K562 (cell line): ENCODE results near the gene SMC1A. TPM values are rescaled to one million over a fixed set of nuclear protein-coding genes. Genes with fewer than 3 reads are reported as not detected.

Experiments
- ELF4 ChIP-seq: fragments of 450-650 bp; formaldehyde crosslinking; IDR thresholded peaks from 2 replicates; pipeline ENCODE4 v1.4.0; 2022; ENCODE audit warnings: missing genetic modification characterization
- FOSL1 ChIP-seq: fragments of 200-800 bp; sonication (Bioruptor generic); conservative IDR thresholded peaks from 2 replicates; pipeline ENCODE4 v1.6.1; 2016; ENCODE audit warnings: missing genetic modification characterization, missing compliant biosample characterization
- HCFC1 ChIP-seq: IDR thresholded peaks from 2 replicates; pipeline ENCODE4 v1.6.1; 2012; ENCODE audit warnings: low read depth, low read length, improper control_type of control experiment
- HNRNPLL ChIP-seq: fragments of 200-400 bp; formaldehyde crosslinking; IDR thresholded peaks from 2 replicates; pipeline ENCODE4 v1.6.1; 2017; ENCODE audit warnings: low read length, low read depth, mild to moderate bottlenecking; ENCODE audit not compliant: poor library complexity, severe bottlenecking
- JUNB ChIP-seq: fragments of 450-650 bp; formaldehyde crosslinking; conservative IDR thresholded peaks from 2 replicates; pipeline ENCODE4 v1.4.0; 2020; ENCODE audit warnings: mild to moderate bottlenecking
- MCM2 ChIP-seq: fragments of 450-650 bp; IDR thresholded peaks from 2 replicates; pipeline ENCODE4 v1.6.1; 2017; ENCODE audit warnings: low read depth, mild to moderate bottlenecking
- RBBP5 ChIP-seq: fragments of 200-600 bp; sonication (generic); IDR thresholded peaks from 2 replicates; pipeline ENCODE4 v1.6.1; 2012; ENCODE audit warnings: borderline replicate concordance, mild to moderate bottlenecking, low read length, control low read depth, inconsistent platforms; ENCODE audit not compliant: insufficient read depth, poor library complexity, severe bottlenecking
- RNF2 ChIP-seq: sonication (generic); IDR thresholded peaks from 2 replicates; pipeline ENCODE4 v1.6.1; 2016
- STAT5A ChIP-seq: IDR thresholded peaks from 2 replicates; pipeline ENCODE4 v1.6.1; 2012; ENCODE audit warnings: low read length, inconsistent platforms, borderline replicate concordance
- TARDBP ChIP-seq: fragments of 450-650 bp; IDR thresholded peaks from 2 replicates; pipeline ENCODE4 v1.6.1; 2016
- U2AF1 ChIP-seq: fragments of 200-400 bp; formaldehyde crosslinking; optimal IDR thresholded peaks from 2 replicates; pipeline ENCODE3; 2017; ENCODE audit warnings: mild to moderate bottlenecking, low read depth, low read length, moderate library complexity
- YY1 ChIP-seq, 3 experiments: IDR thresholded peaks; 2 replicates each; pipeline ENCODE4 v1.6.1; 2011; ENCODE audit warnings: low read length in 2 of 3, mild to moderate bottlenecking in 2 of 3, moderate library complexity in 2 of 3, borderline replicate concordance in 1 of 3, control low read depth in 1 of 3, low read depth in 1 of 3; ENCODE audit not compliant: insufficient read depth in 3 of 3, insufficient replicate concordance in 2 of 3, control insufficient read depth in 1 of 3, insufficient read length in 1 of 3; ENCODE audit errors: extremely low read depth in 1 of 3
- ZKSCAN1 ChIP-seq: fragments of 150-350 bp; IDR thresholded peaks from 2 replicates; pipeline ENCODE4 v1.6.1; 2016; ENCODE audit warnings: low read depth, low read length
- ZNF57 ChIP-seq: fragments of 450-650 bp; formaldehyde crosslinking; IDR thresholded peaks from 2 replicates; pipeline ENCODE4 v1.4.0; 2020; ENCODE audit warnings: mild to moderate bottlenecking, moderate library complexity
- ZNF589 ChIP-seq: fragments of 200-800 bp; sonication (Bioruptor generic); IDR thresholded peaks from 2 replicates; pipeline ENCODE4 v1.6.1; 2016; ENCODE audit warnings: low read depth, missing genetic modification characterization, missing compliant biosample characterization
- ZNF668 ChIP-seq: fragments of 250-450 bp; sonication (Bioruptor Pico); IDR thresholded peaks from 2 replicates; pipeline ENCODE4 v1.8.0; 2022; ENCODE audit warnings: mild to moderate bottlenecking, inconsistent platforms
- polyA plus RNA-seq, 8 experiments: library from polyadenylated mRNA; depleted of rRNA in 4 of 8; stranded (reverse) in 5 of 8; unstranded in 3 of 8; fragments of >200 nt; fragmentation: Nextera tagmentation in 2 of 8; fragmentation: Illumina TruSeq in 1 of 8; extraction: Ambion mirVana in 2 of 8; extraction: Trizol in 1 of 8; gene quantifications; 2 replicates each; pipeline versions ENCODE4 v1.2.1 to v1.2.3, GENCODE V29; 2011 to 2014; ENCODE audit warnings: inconsistent platforms in 1 of 8, missing spikeins in 1 of 8
- total RNA-seq, 7 experiments: library from RNA; depleted of rRNA in 6 of 7; stranded (reverse); fragments of >200 nt in 6 of 7; fragmentation: Illumina TruSeq in 2 of 7; extraction: Trizol in 2 of 7; gene quantifications; 2 replicates each; pipeline versions ENCODE4 v1.2.1 to v1.2.3, GENCODE V29; 2011 to 2021; ENCODE audit warnings: low replicate concordance in 1 of 7
- TF ChIP-seq, protein P1 (sequence below): sonication (generic); formaldehyde crosslinking; IDR thresholded peaks from 2 replicates; pipeline ENCODE4 v1.8.0; 2023; ENCODE audit warnings: mild to moderate bottlenecking, missing genetic modification reagents
- TF ChIP-seq, protein P2 (sequence below): fragments of 450-650 bp; IDR thresholded peaks from 2 replicates; pipeline ENCODE4 v1.6.1; 2016; ENCODE audit warnings: missing biosample characterization, missing genetic modification characterization
- TF ChIP-seq, protein P3 (sequence below), 2 experiments: IDR thresholded peaks; 2 replicates each; pipeline ENCODE4 v1.6.1; 2011; ENCODE audit warnings: borderline replicate concordance in 1 of 2, control low read depth in 1 of 2, low read depth in 1 of 2, low read length in 1 of 2, mild to moderate bottlenecking in 1 of 2, mixed read lengths in 1 of 2, moderate library complexity in 1 of 2; ENCODE audit not compliant: insufficient read depth in 1 of 2, insufficient read length in 1 of 2, poor library complexity in 1 of 2, severe bottlenecking in 1 of 2; ENCODE audit errors: extremely low read depth in 1 of 2
- TF ChIP-seq, protein P4 (sequence below): fragments of 450-650 bp; formaldehyde crosslinking; conservative IDR thresholded peaks from 2 replicates; pipeline ENCODE4 v1.4.0; 2022; ENCODE audit warnings: mild to moderate bottlenecking, missing genetic modification characterization
- TF ChIP-seq, protein P5 (sequence below): sonication (generic); formaldehyde crosslinking; IDR thresholded peaks from 2 replicates; pipeline ENCODE4 v1.8.1; 2022; ENCODE audit warnings: missing genetic modification reagents

SMC1A gene
- total and polyA plus RNA-seq, 9 of the 15 experiments (the other 6 are each of a cell fraction or from before 2014, with no cell fraction given), result 28.5 to 126 (median 71.2) TPM

DNA sequence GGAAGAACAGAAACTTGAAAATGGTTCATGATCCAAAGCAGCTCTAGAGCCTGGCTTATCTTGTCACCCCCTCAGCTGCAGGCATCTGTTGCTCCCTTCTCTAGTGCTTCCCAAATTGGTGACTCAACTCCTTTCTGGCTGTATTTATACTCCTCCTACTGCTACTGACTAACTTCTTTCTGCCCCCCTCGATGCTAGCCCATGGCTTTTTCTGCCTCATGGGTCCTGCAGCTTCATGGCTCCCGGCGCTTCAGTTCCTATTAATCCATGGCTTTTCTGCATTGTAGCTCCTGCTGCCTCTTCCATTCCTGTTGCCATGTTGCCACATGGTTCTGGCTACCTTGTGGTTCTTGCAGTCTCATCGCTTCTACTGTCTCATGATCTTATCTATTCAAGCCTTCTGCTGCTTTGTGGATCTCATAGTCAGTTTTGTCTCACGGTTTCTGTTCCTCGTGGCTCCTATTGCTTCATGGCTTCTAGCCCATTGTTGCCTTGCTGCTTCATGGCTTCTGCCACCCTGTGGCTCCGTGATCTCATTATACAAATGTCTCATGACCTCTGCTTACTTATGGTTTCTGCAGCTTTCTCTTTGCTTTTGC, 48.1 kb downstream of the SMC1A start (continued):
- TF ChIP-seq, protein P1, sequence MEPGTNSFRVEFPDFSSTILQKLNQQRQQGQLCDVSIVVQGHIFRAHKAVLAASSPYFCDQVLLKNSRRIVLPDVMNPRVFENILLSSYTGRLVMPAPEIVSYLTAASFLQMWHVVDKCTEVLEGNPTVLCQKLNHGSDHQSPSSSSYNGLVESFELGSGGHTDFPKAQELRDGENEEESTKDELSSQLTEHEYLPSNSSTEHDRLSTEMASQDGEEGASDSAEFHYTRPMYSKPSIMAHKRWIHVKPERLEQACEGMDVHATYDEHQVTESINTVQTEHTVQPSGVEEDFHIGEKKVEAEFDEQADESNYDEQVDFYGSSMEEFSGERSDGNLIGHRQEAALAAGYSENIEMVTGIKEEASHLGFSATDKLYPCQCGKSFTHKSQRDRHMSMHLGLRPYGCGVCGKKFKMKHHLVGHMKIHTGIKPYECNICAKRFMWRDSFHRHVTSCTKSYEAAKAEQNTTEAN (CRISPR knock-in tag), result no peak
- no peak for TF ChIP-seq RBBP5
- peak; percentile 60; the same call in 1 of the 2 replicates for TF ChIP-seq RNF2
- TF ChIP-seq YY1 (IDR thresholded peaks at IDR 0.05; ENCODE audit: borderline replicate concordance in 1 of 3, control insufficient read depth in 1 of 3, extremely low read depth in 1 of 3, insufficient read depth in 3 of 3, insufficient read length in 1 of 3, insufficient replicate concordance in 2 of 3, low read depth in 1 of 3, low read length in 2 of 3), result peak in 2 of 3 experiments; percentile 11 to 43
- TF ChIP-seq U2AF1, result no peak
- TF ChIP-seq MCM2, result no peak
- TF ChIP-seq, protein P2, sequence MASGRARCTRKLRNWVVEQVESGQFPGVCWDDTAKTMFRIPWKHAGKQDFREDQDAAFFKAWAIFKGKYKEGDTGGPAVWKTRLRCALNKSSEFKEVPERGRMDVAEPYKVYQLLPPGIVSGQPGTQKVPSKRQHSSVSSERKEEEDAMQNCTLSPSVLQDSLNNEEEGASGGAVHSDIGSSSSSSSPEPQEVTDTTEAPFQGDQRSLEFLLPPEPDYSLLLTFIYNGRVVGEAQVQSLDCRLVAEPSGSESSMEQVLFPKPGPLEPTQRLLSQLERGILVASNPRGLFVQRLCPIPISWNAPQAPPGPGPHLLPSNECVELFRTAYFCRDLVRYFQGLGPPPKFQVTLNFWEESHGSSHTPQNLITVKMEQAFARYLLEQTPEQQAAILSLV (tag), result peak; percentile 15; the same call in 1 of the 2 replicates
- no peak for TF ChIP-seq HNRNPLL
- TF ChIP-seq, protein P3, sequence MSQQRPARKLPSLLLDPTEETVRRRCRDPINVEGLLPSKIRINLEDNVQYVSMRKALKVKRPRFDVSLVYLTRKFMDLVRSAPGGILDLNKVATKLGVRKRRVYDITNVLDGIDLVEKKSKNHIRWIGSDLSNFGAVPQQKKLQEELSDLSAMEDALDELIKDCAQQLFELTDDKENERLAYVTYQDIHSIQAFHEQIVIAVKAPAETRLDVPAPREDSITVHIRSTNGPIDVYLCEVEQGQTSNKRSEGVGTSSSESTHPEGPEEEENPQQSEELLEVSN (IDR thresholded peaks at IDR 0.05; ENCODE audit: borderline replicate concordance in 1 of 2, extremely low read depth in 1 of 2, insufficient read depth in 1 of 2, insufficient read length in 1 of 2, low read depth in 1 of 2, low read length in 1 of 2, poor library complexity in 1 of 2, severe bottlenecking in 1 of 2), result peak in 1 of 2 experiments; percentile 45
- TF ChIP-seq JUNB, result no peak
- TF ChIP-seq ELF4 (CRISPR knock-in tag), result peak; percentile 49; the same call in 1 of the 2 replicates
- TF ChIP-seq, protein P4, sequence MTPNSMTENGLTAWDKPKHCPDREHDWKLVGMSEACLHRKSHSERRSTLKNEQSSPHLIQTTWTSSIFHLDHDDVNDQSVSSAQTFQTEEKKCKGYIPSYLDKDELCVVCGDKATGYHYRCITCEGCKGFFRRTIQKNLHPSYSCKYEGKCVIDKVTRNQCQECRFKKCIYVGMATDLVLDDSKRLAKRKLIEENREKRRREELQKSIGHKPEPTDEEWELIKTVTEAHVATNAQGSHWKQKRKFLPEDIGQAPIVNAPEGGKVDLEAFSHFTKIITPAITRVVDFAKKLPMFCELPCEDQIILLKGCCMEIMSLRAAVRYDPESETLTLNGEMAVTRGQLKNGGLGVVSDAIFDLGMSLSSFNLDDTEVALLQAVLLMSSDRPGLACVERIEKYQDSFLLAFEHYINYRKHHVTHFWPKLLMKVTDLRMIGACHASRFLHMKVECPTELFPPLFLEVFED (CRISPR knock-in tag), result no peak
- peak; percentile 90 for TF ChIP-seq FOSL1 (tag)
- no peak for TF ChIP-seq ZKSCAN1
- TF ChIP-seq ZNF589 (CRISPR knock-in tag), result no peak; the same call in 1 of the 2 replicates
- peak; percentile 39; the same call in 1 of the 2 replicates for TF ChIP-seq STAT5A
- TF ChIP-seq HCFC1, result no peak
- TF ChIP-seq ZNF668 (CRISPR knock-in tag), result no peak
- no peak for TF ChIP-seq ZNF57 (CRISPR knock-in tag)
- TF ChIP-seq, protein P5, sequence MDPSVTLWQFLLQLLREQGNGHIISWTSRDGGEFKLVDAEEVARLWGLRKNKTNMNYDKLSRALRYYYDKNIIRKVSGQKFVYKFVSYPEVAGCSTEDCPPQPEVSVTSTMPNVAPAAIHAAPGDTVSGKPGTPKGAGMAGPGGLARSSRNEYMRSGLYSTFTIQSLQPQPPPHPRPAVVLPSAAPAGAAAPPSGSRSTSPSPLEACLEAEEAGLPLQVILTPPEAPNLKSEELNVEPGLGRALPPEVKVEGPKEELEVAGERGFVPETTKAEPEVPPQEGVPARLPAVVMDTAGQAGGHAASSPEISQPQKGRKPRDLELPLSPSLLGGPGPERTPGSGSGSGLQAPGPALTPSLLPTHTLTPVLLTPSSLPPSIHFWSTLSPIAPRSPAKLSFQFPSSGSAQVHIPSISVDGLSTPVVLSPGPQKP (CRISPR knock-in tag), result no peak
- no peak for TF ChIP-seq TARDBP
